PC-3 (cell line): Measurements from ENCODE around the gene TGIF1.

ENCODE experiments used
- EZH2 ChIP-seq: fragments of 300-600 bp; sonication (generic); IDR thresholded peaks from one replicate; pipeline ENCODE4 v1.6.1; 2017; ENCODE audit warnings: antibody characterized with exemption, mild to moderate bottlenecking, low read length; ENCODE audit not compliant: unreplicated experiment
- TF ChIP-seq, protein P1 (sequence below): fragments of 300-600 bp; sonication (generic); conservative IDR thresholded peaks from 2 replicates; pipeline ENCODE4 v1.5.1; 2017; ENCODE audit warnings: antibody characterized with exemption, low read depth, mild to moderate bottlenecking, low read length

DNA sequence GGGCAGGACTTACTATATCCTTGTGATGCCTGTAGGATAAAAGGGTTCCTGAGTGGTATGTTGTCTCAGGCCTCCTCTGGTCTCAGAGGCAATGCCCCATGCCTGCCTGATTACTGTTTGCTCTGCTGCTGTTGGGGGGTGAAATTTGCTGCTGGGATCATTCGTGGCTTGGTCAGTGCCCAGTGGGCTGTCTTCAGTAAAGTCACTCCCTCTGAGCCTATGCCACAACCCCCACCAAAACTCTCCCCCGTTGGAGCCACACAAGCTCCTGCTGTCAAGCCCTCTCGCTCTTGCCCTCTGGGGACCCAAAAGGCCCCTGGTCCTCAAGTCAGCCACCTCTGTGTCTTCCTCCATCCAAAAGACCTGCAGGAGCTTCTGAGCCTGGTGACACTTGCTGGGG, 38.6 kb upstream of the TGIF1 start:
- TF ChIP-seq, protein P1, sequence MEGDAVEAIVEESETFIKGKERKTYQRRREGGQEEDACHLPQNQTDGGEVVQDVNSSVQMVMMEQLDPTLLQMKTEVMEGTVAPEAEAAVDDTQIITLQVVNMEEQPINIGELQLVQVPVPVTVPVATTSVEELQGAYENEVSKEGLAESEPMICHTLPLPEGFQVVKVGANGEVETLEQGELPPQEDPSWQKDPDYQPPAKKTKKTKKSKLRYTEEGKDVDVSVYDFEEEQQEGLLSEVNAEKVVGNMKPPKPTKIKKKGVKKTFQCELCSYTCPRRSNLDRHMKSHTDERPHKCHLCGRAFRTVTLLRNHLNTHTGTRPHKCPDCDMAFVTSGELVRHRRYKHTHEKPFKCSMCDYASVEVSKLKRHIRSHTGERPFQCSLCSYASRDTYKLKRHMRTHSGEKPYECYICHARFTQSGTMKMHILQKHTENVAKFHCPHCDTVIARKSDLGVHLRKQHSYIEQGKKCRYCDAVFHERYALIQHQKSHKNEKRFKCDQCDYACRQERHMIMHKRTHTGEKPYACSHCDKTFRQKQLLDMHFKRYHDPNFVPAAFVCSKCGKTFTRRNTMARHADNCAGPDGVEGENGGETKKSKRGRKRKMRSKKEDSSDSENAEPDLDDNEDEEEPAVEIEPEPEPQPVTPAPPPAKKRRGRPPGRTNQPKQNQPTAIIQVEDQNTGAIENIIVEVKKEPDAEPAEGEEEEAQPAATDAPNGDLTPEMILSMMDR: no peak
- TF ChIP-seq EZH2: no peak
